NT2/D1 (cell line): ENCODE results near the gene XDH.

Experiments
- DNase-seq: peaks from one replicate; pipeline ENCODE4 v3.0.0-alpha.2; 2011; ENCODE audit warnings: low read depth, low spot score
- H3K27me3 ChIP-seq: 2 replicates; pipeline ENCODE4 v1.6.0; 2011; ENCODE audit warnings: mild to moderate bottlenecking; ENCODE audit not compliant: insufficient read length, insufficient read depth
- H3K36me3 ChIP-seq: 2 replicates; pipeline ENCODE4 v1.6.1; 2011; ENCODE audit warnings: mild to moderate bottlenecking, low read length, mixed read lengths; ENCODE audit not compliant: insufficient read depth, insufficient read length
- H3K4me1 ChIP-seq: 2 replicates; pipeline ENCODE4 v1.5.1; 2011; ENCODE audit not compliant: insufficient read depth, insufficient read length
- H3K4me3 ChIP-seq: 2 replicates; pipeline ENCODE4 v1.5.1; 2011; ENCODE audit warnings: low read depth; ENCODE audit not compliant: insufficient read length
- H3K9ac ChIP-seq: 2 replicates; pipeline ENCODE4 v1.6.0; 2011; ENCODE audit warnings: low read depth; ENCODE audit not compliant: insufficient read length
- H3K9me3 ChIP-seq: 2 replicates; pipeline ENCODE4 v1.5.1; 2011; ENCODE audit warnings: mild to moderate bottlenecking, low read length; ENCODE audit not compliant: insufficient read depth
- SUZ12 ChIP-seq: IDR thresholded peaks from 2 replicates; pipeline ENCODE4 v1.6.1; 2011; ENCODE audit not compliant: insufficient read length, insufficient read depth; ENCODE audit errors: extremely low read depth
- YY1 ChIP-seq: IDR thresholded peaks from 2 replicates; pipeline ENCODE4 v1.6.1; 2011; ENCODE audit not compliant: insufficient read length, insufficient read depth
- ZNF274 ChIP-seq: IDR thresholded peaks from 2 replicates; pipeline ENCODE4 v1.6.1; 2011; ENCODE audit warnings: mild to moderate bottlenecking, low read depth, low read length

The XDH gene

DNA sequence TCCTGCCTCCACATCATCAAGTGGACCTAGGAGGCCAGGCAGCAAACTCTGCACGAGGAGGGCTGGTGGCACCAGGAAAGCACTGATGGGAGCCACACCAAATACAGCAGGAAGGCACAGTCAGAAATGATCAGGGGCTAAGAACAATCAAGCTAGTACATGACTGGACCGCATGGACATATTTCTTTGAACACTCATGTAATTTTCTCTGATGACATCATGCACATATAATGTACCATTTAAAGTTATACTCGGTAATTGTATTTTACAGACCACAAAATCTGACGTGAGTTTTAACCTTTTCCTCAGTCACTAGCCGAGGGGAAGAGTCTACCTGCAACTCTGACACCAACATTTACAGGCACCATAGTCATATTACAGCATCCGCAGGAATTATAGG, 76.7 kb downstream of the XDH start:
- TF ChIP-seq SUZ12: no peak
- TF ChIP-seq ZNF274: no peak
- no peak for TF ChIP-seq YY1
- H3K9me3 ChIP-seq: no peaks in the 10 kb centered on the region
- no peak for DNase-seq
- no peaks in the 10 kb centered on the region for H3K27me3 ChIP-seq
- peaks cover 2% of the 10 kb centered on the region for H3K4me1 ChIP-seq
- H3K9ac ChIP-seq: no peak overlapping the region
- no peak overlapping the region for H3K4me3 ChIP-seq
- H3K36me3 ChIP-seq: no peaks in the 10 kb centered on the region

DNA sequence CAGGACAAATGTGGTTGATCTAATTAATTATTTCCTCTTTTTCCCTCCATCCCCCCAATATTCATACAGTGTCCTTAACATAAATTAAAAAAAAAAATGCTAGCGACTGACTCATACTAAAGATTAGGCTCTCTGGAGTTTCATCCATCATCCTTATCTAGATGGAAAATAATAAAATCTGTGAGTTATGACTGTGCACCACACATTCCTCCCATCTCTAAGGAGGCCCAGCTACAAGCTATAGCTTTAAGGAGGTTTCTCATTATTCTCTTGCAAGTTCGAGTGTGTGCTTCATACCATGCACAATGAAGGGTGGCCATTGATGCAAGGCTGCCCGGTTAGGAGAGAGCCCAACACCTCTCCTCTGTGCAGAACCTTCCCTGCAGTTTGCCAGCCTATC, 77.3 kb downstream of the XDH start:
- no peak overlapping the region for H3K4me3 ChIP-seq

DNA sequence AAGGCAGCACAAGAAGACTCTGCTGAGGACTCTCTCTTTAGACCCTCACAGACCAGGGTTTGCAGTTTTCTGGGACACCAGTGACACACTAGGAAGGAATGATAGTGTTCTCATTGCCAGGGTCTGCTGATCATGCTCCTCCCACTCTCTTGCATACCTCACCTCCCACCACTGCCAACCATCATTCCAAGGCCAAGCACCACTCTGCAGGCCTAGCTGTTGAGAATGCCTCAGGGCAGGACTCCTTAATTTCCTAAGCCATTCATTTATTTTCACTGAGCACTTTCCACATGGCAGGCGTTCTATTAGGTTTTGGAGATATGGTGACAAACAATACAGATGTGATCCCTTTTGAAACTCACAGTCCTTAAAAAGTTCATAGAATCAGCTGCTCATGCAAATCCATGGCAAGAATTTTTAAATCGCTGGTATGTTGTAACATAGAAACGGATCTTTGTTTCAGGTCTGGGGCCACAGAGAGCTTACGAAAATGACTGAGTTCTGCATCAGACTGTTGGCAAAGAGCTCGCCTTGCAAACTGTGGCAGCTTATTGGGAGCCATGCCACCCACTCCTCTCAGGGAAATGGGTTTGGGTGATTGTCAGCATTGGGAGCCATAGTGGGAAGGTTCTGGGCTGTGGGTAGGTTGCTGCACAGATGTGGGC, 78.5 kb downstream of the XDH start:
- no peak overlapping the region for H3K4me3 ChIP-seq
- TF ChIP-seq YY1: no peak
- no peak for TF ChIP-seq ZNF274
- no peak for TF ChIP-seq SUZ12

More for the DNA sequence above, 77.3 kb downstream of the XDH start:
- Histone ChIP-seq H3K9me3 (no peaks in the 10 kb centered on the region), H3K4me1 (peaks cover 2% of the 10 kb centered on the region), H3K27me3 (no peaks in the 10 kb centered on the region), H3K9ac (no peak overlapping the region), H3K36me3 (no peaks in the 10 kb centered on the region)
- TF ChIP-seq ZNF274: no peak
- no peak for TF ChIP-seq SUZ12
- no peak for TF ChIP-seq YY1
- no peak for DNase-seq

DNA sequence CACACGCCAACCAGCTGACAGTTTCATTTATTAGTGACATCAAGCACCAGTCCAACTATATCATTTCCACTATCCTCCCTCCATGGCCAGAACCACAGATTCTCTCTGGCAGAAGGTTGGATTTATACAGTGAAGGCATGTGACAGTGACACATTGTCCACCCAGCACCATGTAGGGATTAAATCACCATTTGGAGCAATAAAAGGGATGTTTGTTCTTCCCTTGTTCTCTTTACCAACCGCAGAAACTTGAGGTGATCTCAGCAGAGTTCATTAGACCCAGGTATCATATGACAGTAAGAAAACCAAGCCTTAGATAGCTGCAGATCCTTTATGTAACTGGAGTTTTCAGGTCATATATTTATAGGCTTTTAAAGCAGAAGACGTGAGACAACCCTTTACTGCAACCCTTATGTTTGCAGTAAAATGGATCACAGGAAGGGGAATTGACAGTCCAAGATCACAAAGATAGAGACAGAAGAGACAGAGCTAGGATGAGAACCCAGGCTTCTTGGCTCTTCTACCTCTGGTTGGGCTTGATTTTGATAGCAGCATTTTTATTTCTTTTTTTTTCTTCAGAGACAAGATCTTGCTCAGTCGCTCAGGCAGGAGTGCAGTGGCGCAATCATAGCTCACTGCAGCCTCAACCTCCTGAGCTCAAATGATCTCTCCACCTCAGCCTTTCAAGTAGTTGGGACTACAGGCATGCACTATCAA, 80.1 kb downstream of the XDH start:
- no peak for TF ChIP-seq ZNF274
- no peak for TF ChIP-seq SUZ12
- no peak for TF ChIP-seq YY1
- DNase-seq: no peak
- H3K27me3 ChIP-seq: no peaks in the 10 kb centered on the region
- no peaks in the 10 kb centered on the region for H3K36me3 ChIP-seq
- H3K4me3 ChIP-seq: no peak overlapping the region
- H3K9ac ChIP-seq: no peak overlapping the region
- no peaks in the 10 kb centered on the region for H3K9me3 ChIP-seq
- H3K4me1 ChIP-seq: peaks cover 2% of the 10 kb centered on the region

More for the DNA sequence above, 78.5 kb downstream of the XDH start:
- no peak for DNase-seq
- Histone ChIP-seq H3K9ac (no peak overlapping the region), H3K9me3 (no peaks in the 10 kb centered on the region), H3K4me1 (peaks cover 2% of the 10 kb centered on the region), H3K36me3 (no peaks in the 10 kb centered on the region), H3K27me3 (no peaks in the 10 kb centered on the region)

- DNase-seq: peak; percentile 86
- Histone ChIP-seq H3K4me1 (peaks cover 2% of the 10 kb centered on the region), H3K27me3 (no peaks in the 10 kb centered on the region), H3K4me3 (no peak overlapping the region), H3K36me3 (no peaks in the 10 kb centered on the region), H3K9ac (no peak overlapping the region), H3K9me3 (no peaks in the 10 kb centered on the region)
- TF ChIP-seq YY1: no peak
- no peak for TF ChIP-seq ZNF274
- no peak for TF ChIP-seq SUZ12
Observed at GRCh38 chr2:31333527-31334183, 80.9 kb downstream of the XDH start.

GRCh38 chr2:31333046-31333445, 81.5 kb downstream of the XDH start:
- no peaks in the 10 kb centered on the region for H3K36me3 ChIP-seq
- no peaks in the 10 kb centered on the region for H3K27me3 ChIP-seq
- peaks cover 2% of the 10 kb centered on the region for H3K4me1 ChIP-seq
- H3K4me3 ChIP-seq: no peak overlapping the region
- TF ChIP-seq SUZ12: no peak
- no peak for TF ChIP-seq ZNF274
- TF ChIP-seq YY1: no peak
- no peaks in the 10 kb centered on the region for H3K9me3 ChIP-seq
- DNase-seq: no peak
- no peak overlapping the region for H3K9ac ChIP-seq

- TF ChIP-seq ZNF274 (no peak), YY1 (no peak), SUZ12 (no peak)
- no peaks in the 10 kb centered on the region for H3K36me3 ChIP-seq
Observed at GRCh38 chr2:31332521-31332920, 82.0 kb downstream of the XDH start.

More at GRCh38 chr2:31332521-31332920, 82.0 kb downstream of the XDH start:
- DNase-seq: no peak
- Histone ChIP-seq H3K4me3 (no peak overlapping the region), H3K4me1 (peaks cover 2% of the 10 kb centered on the region), H3K9me3 (no peaks in the 10 kb centered on the region), H3K9ac (no peak overlapping the region), H3K27me3 (no peaks in the 10 kb centered on the region)
